GM21447 (cell line): ENCODE measurements around the gene HAGHL.
"Not testable (repeated sequence)": the region's sequence is repeated elsewhere in the genome, so short reads cannot be mapped to it uniquely, and the experiment has no call there.

ENCODE experiments used
- ATAC-seq: cut with Tn5 transposase; IDR thresholded peaks from one replicate; pipeline ENCODE4 v1.9.1; 2021; ENCODE audit not compliant: unreplicated experiment

The HAGHL gene

DNA sequence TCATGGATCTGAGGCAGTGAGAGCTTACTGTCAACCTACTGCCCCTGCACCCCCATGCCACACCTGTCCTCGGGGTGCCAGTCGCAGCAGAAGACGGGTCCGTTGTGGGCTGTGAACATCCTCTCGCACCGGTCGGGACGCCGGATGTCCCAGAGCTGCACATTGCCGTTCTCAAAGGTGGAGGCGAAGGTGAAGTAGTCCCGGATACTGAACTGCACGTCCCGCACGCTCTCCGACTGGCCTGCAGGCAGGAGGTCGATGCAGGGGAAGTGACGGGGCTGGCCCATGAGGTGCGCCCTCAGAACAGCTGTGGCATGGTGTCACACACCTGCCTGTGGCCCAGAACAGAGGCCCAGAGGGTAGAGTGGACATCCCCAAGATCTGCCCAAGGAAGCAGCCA, 39.4 kb upstream of the HAGHL start:
- no peak for ATAC-seq

DNA sequence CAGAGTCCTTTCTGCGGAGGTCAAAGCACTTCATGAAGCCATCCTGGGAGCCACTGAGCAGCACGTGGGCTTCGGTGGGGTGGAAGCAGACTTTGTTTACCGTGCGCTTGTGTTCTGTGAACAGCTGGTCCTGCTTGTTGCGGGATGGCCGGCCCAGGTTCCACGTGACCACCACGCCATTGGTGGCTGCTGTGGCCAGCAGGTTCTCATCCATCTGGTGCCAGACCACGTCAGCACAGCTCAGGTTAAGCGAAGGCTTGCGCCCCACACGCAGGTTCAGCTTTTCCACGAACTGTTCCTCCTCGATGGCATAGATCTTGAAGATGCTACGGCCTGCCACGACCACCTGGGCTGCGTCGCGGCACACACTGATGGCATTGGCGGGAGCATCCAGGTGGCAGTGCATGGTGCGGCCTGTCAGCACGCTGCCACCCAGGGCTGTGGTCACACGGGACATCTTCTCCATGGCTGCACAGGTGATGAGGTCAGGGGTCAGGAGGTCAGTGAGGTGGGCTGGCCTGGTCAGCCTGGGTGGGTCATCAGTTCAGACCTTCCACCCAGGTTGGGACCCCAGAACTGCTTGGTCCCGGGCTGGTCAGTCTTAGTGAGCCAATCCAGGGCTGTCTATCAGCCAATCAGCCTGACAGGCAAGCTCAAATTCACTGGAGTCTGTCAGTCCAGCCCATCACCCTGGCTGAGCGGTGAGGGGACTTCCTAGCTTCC, 37.6 kb upstream of the HAGHL start:
- no peak for ATAC-seq

DNA sequence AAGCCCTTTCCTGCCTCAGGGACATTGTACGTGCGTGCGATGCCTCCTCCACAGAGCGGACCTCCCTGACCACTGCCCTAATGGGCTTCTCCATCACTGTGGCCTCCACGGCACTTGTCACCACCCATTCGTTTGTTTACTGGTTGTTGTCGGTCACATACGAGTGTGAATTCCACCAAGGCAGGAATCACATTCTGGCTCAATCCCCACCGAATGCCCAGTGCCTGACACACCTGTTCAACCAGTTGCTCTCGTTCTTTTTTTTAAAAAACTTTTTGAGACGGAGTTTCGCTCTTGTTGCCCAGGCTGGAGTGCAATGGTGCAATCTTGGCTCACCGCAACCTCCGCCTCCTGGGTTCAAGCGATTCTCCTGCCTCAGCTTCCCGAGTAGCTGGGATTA, 35.7 kb upstream of the HAGHL start:
- ATAC-seq, result not testable (repeated sequence)

DNA sequence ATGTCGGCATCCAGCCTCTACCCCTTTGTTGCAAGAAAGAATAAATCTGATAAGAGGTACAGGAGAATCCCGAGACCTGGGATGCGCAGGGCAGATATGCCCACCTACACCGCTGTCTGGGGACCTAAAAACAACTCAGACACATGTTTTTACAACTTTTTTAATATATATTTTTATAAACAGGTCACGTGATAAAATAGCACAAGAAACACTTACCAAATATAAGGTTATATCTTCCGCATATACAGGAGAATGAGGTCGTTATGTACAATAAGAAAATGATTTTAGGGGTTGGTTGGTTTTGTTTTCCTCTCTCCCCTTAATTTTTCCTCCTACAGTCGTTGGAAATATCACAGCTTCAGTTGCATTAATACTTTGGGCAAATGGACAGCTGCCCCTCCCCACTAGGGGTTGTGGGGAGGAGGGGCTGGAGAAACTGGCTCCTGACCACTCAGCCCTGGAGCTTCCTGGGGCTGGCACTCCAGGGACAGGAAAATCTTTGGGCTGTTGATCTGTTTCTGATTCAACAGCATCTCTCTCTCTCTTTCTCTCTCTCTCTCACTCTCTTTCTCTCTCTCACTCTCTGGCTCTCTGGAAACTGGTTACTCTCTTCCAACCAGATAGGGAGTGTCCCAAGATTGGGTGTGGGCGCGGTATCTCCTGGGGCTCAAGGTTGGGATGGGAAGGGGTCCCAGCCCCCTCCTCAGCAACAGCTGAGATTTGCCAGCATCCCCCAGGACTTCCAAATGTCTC, 34.4 kb upstream of the HAGHL start:
- no peak for ATAC-seq

DNA sequence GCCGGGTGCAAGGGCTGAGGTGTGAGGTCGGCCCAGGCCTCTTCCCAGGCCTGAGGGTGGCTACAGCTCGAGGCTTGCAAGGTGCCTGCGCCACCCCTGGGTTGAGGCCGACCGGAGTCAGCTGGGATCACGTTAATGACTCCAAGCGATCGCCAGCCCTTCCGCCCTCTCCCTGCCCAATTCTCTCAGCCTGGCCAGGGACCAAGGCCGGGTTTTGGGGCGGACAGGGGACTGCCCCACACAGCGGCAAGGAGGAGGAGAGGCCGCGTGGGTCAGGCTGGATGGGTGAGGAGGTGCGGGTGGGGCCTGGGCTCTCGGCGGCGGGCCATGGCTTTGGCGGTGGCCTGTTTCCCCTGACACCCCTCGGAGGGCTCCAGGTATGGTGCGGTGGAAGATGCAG, 33.5 kb upstream of the HAGHL start:
- ATAC-seq, result no peak

DNA sequence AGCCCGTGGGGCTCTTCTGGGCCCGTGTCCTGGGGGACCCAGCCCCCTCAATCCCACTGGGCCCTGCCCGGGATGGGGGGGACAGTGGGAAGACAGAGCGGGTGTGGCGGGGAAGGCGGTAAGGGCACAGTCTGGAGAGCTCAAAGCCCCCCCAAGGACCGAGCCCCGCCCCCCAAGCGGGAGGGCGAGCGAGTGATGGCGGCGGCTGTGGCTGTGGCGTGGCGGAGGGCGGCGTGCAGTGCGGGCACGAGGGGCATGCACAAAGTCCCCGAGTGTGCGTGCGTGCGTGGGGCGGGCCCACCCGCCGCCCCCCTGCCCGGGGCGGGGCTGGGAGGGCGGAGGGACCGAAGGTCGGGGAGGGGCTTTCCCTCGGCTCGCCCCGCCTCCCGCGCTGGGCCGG, 33.1 kb upstream of the HAGHL start:
- ATAC-seq, result no peak

DNA sequence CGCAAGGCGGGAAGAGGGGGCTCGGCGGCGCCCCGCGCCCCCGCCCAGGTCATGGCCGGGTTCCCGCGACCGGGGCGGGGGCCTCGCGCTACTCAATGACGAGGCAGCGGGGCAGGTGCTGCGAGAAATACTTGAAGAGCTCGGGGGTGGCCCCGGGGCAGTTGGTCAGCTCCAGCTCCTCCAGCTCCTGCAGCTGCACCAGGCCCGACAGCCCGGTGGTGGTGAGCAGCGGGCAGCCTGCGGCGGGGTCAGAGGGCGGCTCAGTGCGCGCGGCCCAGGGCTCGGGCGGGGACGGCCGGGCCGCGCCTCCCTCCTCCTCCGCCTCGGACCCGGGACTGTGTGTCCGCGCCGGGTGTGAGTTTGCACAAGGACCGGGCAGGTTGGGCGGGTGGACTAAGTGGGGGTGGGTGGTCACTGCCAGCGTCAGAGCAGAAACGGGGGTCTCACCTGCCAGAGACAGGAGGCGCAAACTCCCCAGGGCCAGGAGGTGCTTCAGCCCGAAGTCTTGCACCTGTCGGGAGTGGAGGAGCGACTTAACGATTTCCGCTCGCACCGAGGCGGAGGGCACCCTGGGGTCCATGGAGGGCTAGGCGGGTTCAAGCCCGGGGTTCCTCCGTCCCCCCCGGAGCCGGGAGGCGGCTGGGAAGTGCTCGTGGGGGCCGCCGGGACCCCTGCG, 32.6 kb upstream of the HAGHL start:
- no peak for ATAC-seq

DNA sequence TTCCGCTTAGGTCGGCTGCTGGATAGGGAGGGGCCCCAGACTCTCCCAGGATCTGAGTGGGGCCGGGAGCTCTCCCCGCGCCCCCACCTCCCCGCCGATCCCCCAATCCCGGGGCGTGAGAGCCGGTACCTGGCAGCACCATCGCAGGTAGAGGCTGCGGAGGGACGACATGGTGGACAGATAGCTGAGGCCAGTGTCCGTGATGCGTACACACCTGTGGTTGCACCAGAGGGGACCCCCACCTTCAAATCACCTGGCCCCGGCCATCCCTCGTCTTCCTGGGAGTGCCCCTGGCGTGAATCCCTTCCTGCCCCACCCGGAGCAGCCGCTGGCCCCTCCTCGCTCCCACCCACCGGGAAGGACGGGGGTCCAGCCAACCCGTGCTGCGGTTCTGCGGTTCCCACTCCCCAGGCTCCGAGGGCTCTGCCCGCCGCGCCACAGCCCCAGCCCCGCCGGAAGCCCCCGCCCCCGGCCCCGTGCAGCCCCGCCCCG, 32.0 kb upstream of the HAGHL start:
- ATAC-seq, result no peak

DNA sequence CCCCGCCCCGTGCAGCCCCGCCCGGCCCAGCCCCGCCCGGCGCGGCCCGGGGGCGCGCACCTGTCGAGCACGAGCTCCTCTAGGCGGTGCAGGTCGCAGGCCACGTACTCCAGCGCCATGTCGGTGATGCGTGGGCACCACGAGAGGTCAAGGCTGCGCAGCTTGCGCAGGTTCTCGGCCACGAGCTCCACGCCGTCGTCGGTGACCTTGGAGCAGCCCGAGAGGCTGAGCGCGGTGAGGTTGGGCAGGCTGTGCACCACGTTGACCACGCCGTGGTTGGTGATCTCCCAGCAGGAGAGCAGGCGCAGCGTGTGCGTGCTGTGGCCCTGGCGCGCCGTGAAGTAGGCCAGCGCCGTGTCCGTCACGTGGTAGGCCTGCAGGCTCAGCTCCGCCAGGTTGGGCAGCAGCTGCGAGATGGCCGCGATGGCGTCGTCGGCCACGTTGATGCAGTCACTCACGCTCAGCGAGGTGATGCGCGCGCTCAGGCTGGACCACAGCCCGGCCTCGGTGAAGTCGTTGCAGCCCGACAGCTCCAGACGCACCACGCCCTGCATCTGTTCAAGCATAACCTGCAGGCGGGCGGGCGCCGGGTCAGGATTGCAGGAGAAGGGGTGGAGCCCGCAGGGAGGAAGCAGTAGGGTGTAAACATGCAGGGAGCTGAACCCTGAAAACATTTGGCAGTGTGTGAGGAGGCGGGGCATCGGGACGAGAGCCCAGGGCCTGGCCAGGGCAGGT, 31.4 kb upstream of the HAGHL start:
- no peak for ATAC-seq

DNA sequence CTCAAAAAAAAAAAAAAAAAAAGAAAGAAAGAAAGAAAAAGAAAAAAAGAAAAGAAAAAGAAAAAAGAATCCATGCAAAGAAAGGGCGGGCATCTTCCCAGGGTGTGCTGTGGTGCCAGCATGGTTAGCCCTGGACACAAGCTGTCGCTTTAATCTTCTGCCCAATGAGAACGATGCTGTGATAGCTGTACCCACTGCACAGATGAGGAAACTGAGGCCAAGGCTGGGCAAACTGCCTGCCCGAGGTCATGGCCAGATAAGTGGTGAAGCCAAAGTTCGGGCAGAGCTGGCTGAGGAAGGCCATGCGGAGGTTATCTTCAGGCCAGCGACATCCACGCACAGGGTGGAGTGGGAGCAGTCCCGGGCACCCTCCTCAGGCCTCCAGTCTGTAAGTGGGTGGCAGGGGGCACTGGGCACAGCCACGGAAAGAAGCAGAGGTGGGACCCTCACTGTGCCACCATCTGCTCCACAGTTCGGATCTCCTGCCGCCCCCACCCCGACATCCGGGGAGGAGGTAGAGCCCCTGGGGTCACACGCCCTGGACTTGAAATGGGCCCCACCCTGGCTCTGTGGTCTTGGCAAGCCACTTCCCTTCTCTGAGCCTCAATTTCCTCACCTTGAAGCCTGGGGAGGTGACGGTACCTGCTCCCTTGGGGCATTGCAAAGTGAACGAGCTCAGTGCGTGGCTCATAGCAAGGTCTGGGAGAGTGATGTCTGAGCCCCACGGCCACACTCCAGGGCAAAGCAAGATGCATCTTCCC, 27.8 kb upstream of the HAGHL start:
- no peak for ATAC-seq

DNA sequence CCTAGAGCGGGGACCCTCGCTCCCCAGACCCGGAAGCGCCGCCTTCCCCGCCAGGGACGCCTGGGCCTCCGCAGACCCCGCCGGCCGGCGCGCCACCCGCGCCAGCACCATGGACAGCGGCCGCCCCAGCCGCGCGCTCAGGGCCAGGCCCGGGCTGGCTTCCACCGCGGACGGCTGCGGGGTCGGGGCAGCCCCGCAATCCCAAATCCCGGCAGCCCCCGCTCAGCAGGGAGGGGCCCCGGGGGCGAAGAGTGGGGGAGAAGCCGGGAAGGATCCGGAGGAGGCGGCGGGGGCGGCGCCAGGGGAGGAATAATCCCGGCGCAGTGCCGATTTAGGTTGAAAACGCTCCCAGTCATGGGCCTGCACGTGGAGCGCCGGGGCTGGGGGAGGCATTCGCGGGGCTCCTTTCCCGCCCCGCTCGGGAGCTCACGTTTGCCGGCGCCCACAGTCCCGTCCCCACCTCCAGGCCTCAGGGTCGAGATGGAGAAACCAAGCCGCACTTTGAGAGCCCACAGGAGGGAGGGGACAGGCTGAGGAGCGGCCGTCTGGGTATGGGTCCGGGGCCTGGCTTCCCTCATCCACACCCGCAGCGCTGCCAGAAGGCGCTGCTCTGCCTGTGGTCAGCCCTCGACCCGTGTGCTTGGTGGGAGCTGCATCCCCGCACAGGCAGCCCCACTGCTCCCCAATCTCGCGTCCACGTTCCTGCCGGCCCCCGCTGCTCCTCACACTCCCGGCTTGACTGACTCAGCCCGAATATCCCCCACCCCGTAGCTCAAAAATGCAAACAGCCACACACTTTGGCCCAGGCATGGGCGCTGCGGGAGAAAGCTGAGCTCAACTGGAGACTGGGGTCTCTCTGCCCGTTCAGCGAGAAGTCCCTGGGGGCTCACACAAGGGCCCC, 26.0 kb upstream of the HAGHL start:
- ATAC-seq, result no peak

DNA sequence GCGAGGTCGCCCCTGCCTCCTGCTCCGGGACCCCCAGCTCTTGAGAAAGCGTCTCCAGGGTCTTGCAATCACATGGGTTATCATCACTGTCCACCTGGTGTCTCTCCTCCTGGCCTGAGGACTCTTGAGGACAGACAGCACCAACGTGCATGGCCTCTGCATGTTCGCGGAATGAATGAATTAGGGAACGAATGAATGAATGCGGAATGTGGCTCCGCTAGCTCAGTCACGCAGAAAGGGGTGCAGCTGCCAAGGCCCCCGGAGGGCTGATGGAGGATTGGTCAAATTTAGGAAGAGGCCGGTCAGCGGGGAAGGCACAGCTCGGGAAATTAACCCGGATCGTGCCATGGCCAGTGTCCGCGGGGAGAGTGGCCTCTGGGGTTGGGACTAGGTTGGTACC, 24.6 kb upstream of the HAGHL start:
- no peak for ATAC-seq

DNA sequence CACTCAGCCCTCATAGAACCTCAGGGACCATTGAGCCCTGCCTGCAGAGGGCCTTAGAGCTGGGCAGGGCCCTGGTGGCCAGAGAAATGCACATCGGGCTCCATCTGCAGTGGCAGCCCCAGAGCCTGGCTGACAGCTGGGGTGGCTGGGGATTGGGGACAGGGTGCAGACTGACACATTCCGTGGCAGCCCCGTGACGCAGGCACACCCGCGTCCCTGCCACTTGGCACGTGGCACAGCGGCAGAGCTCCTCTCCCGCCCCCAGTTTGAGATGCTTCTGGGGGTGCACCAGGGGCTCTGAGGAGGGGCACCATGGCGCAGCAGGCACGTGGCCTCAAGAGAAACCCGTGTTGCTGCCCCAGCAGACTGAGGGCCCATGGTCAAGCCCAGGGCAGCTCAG, 23.5 kb upstream of the HAGHL start:
- ATAC-seq, result no peak

DNA sequence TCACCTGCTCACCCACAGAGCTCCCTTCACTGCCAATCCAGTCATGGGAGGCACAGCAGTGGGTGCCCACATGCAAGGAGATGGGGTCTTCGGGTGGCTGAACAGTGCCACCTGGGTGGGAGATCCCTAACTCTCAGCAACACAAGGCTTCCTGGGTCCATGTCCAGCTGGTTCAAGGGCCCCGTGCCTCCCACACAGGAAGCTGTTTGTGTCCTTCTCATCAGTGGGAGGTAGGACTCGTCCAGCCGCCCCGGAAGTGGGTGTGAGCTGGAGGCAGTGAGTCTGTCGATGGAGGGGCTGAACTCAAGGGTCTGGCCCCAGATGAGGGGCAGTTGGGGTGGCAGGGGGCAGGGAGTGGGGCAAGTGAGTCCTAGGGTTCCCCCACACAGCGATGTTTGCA, 22.9 kb upstream of the HAGHL start:
- ATAC-seq, result no peak

DNA sequence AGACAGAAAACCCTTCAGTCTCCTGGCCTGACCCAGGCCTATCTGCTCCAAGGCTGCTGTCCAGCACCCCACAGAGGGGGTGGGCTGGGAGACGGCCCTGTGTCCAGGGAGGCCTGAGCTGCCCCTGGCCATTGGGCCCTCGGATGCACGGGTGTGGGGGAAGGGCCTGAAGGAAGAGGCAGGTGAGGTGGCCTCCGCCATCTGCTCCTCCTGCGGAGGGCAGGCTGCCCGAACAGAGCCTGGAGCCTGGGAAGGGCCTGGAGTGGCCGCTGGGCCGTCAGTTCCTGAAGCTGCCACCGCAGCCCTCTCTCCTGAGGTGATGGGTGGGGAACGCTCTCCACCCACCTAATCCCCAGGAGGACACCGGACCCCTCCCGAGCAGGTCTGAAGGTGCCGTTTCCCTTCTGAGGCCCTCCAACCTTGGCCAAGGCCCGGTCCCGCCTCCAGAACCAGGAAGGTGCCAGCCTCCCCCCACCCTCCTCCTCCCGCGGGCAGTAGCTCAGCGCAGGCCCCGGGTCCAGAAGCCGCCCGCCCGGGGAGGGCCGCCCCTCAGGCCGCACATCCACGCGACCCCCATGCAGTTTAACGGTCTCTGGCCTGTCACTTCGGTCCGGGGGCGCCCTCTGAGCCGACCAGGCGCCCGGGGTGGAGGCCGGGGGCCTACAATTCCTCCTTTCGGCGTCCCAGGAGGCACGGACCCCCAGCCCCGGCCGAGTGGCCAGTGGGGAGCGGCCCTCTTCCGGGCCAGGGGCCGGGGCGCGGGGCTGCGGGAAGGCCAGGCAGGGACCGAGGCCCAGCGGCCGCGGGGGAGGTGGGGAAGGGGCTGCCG, 22.1 kb upstream of the HAGHL start:
- no peak for ATAC-seq

DNA sequence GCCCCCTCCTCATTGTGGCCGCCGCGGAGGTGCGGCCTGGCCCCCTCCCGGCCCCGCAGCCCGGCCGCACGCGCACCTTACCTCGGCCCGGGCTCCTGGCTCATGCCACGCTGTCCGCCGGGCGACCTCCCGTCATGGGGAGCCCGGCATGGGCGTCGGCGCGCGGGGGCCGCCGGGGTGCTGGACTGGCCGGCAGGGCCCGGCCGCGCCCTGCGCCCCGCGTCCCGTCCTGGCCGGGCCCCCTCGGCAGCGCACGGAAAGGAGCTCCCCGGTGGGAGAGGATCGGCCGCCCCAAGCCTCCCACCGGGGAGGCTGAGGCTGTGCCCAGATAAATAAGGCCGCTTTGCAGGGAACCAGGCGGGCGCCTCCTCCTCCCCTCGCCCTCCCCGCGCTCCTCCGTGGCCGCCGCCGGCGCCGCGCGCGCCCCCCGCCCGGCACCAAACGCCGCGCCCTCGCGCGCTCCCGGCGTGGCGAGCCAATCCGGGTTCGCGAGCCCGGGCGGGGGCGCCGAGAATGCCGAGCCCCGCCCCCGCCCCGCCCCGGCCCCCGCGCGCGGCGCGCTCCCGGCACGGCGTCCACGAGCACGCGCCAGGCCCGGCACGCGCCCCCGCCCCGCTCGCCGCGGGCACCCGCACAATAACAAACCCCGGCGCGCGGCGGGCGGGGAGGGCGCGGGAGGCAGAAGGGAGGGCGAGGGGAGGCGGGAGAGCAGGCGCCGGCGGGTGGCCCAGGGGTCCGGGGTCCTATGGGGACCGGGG, 21.3 kb upstream of the HAGHL start, which contains the start of gene FBXL16:
Gene FBXL16 (minus strand): TSS at position 371 of the 758 bp plus-strand sequence. CDS start 8,396 bp downstream, outside the sequence.
- ATAC-seq, result no peak

DNA sequence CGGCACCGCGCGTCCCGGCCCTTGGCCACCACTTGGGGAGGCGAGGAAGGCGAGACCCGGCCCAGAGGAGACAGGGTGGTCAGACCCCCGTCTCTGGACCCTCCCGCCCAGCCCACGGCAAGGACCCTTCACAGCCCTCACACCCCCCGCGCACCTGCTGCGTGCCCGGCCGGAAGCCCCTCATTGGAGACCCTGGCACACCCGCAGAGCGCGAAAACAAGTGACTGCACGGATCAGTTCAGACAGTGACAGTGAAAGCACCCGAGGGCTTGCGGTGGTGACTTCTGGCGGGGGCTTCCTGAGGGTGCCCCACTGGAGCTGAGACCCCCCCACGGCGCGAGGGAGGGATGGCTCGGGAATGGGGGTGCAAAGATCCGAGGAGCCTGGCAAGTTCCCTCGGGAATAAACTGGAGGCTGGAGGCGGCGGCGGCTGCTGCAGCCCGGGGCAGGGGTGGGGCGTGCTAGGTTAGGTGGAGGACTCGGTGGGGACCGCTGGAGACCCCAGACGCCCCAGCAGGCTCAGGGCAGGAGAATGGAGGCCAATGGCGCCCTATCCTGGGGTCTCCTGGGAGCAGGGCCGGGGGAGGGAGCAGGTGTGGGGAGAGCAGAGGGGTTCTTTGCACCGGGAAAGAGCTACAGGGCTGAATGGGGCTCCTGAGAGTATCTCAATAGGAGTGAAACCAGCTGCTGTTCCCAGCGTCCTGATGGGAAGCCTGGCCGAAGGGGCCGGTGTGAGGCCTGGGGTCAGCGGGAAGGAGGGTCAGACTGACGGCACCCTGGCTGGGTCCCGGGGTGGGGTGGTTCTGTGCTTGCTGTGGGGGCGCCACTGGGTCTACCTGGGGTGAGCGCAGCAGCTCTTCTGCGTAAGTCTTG, 20.5 kb upstream of the HAGHL start:
- ATAC-seq, result no peak
